ENCODE data around the gene GPC5.

DNA sequence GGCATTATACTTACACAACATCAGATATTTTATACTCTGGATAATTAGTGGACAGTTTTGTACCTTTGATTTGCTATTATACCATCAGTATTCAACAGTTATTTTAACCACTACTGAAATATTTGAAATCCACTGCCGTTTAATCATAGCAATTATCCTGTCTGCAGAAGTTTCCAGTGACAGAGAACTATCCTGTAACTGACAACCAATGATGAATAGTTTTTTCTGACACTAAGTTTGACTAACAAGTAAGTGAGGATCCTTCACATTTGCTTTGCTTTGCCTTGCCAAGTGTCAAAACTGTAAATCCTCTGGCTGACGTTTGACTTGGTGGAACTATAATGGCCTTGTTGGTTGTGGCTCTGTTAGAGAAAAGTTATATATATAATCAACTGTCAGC is 410.7 kb downstream of the GPC5 start:
- no peak for TF ChIP-seq CTCF (conservative IDR thresholded peaks at IDR 0.05; ENCODE audit: low read length)
- no peak for TF ChIP-seq EZH2phosphoT487 (IDR thresholded peaks at IDR 0.05; ENCODE audit: borderline replicate concordance, low read depth, low read length)

All from OCI-LY7 (cell line).